GM12878 (cell line): ENCODE data around the gene ITGA2. TPM values are rescaled to one million over a fixed set of nuclear protein-coding genes. Genes with fewer than 3 reads are reported as not detected.

Experiments
- KAT2A ChIP-seq: conservative IDR thresholded peaks from 2 replicates; pipeline ENCODE4 v1.6.1; 2011; ENCODE audit warnings: low read depth, low read length; ENCODE audit not compliant: control insufficient read depth
- MYC ChIP-seq: IDR thresholded peaks from 2 replicates; pipeline ENCODE4 v1.6.1; 2011; ENCODE audit warnings: mild to moderate bottlenecking, low read length, moderate library complexity, inconsistent platforms; ENCODE audit not compliant: insufficient read depth, insufficient replicate concordance, insufficient read length, severe bottlenecking
- POLR2AphosphoS2 ChIP-seq: IDR thresholded peaks from 2 replicates; pipeline ENCODE4 v1.6.1; 2011; ENCODE audit warnings: low read depth, mild to moderate bottlenecking, low read length, improper control_type of control experiment, moderate library complexity
- RUNX3 ChIP-seq: IDR thresholded peaks from 2 replicates; pipeline ENCODE4 v1.6.1; 2012; ENCODE audit warnings: low read length, inconsistent platforms
- STAT1 ChIP-seq: fragments of 450-650 bp; conservative IDR thresholded peaks from 2 replicates; pipeline ENCODE4 v1.6.1; 2014; ENCODE audit warnings: antibody characterized with exemption, mild to moderate bottlenecking
- YY1 ChIP-seq: IDR thresholded peaks from 2 replicates; pipeline ENCODE4 v1.6.1; 2011; ENCODE audit warnings: low read depth, mild to moderate bottlenecking, low read length
- ZBTB4 ChIP-seq: fragments of 450-650 bp; formaldehyde crosslinking; IDR thresholded peaks from 2 replicates; pipeline ENCODE4 v1.4.0; 2022; ENCODE audit warnings: mild to moderate bottlenecking, moderate library complexity
- polyA plus RNA-seq, 11 experiments: library from polyadenylated mRNA; depleted of rRNA in 4 of 11; unstranded in 6 of 11; stranded (reverse) in 5 of 11; fragments of >200 nt; fragmentation: Nextera tagmentation in 4 of 11; fragmentation: Illumina TruSeq in 1 of 11; extraction: Ambion mirVana in 4 of 11; extraction: Trizol in 1 of 11; gene quantifications; 1 replicate in 1 of 11; 2 replicates in 10 of 11; pipeline versions ENCODE4 v1.2.1 to v1.2.3, GENCODE V29; 2011 to 2016; ENCODE audit warnings: inconsistent platforms in 2 of 11, missing spikeins in 2 of 11, low read depth in 1 of 11
- total RNA-seq, 4 experiments: library from RNA; depleted of rRNA in 3 of 4; stranded (reverse); fragments of >200 nt in 3 of 4; fragmentation: Illumina TruSeq in 1 of 4; extraction: Trizol in 1 of 4; gene quantifications; 2 replicates each; pipeline versions ENCODE4 v1.2.1 to v1.2.3, GENCODE V29; 2013 to 2021
- TF ChIP-seq, protein P1 (sequence below): IDR thresholded peaks from 2 replicates; pipeline ENCODE4 v1.6.1; 2012; ENCODE audit warnings: improper control_type of control experiment, low read depth, low read length; ENCODE audit not compliant: insufficient replicate concordance

The ITGA2 gene
- total and polyA plus RNA-seq, 10 of the 15 experiments (the other 5 are each of a cell fraction or from before 2014, with no cell fraction given): under 0.01 to 0.13 (median 0.03) TPM; not detected in 6

DNA sequence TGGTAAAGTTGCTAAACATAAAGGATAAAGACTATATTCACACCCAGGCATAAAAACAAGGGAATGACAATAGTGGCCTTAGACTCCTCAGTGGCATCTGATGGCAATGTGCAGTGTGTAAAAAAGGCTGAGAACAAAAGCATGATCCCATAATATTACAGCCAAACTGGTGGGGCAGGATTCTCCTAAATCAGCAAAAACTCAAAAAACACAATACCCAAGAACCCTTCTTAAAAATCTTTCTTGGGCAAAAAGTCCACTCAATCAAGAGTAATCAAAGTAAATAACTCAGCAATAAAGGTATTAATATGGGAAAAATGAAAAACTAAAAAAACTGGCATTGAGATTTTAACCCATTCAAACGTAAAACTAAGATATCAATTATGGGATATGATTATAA is 122.0 kb downstream of the ITGA2 start (continued):
- no peak for TF ChIP-seq ZBTB4 (CRISPR knock-in tag)
- no peak for TF ChIP-seq RUNX3
- no peak for TF ChIP-seq KAT2A
- no peak for TF ChIP-seq MYC
- no peak for TF ChIP-seq POLR2AphosphoS2
- TF ChIP-seq, protein P1, sequence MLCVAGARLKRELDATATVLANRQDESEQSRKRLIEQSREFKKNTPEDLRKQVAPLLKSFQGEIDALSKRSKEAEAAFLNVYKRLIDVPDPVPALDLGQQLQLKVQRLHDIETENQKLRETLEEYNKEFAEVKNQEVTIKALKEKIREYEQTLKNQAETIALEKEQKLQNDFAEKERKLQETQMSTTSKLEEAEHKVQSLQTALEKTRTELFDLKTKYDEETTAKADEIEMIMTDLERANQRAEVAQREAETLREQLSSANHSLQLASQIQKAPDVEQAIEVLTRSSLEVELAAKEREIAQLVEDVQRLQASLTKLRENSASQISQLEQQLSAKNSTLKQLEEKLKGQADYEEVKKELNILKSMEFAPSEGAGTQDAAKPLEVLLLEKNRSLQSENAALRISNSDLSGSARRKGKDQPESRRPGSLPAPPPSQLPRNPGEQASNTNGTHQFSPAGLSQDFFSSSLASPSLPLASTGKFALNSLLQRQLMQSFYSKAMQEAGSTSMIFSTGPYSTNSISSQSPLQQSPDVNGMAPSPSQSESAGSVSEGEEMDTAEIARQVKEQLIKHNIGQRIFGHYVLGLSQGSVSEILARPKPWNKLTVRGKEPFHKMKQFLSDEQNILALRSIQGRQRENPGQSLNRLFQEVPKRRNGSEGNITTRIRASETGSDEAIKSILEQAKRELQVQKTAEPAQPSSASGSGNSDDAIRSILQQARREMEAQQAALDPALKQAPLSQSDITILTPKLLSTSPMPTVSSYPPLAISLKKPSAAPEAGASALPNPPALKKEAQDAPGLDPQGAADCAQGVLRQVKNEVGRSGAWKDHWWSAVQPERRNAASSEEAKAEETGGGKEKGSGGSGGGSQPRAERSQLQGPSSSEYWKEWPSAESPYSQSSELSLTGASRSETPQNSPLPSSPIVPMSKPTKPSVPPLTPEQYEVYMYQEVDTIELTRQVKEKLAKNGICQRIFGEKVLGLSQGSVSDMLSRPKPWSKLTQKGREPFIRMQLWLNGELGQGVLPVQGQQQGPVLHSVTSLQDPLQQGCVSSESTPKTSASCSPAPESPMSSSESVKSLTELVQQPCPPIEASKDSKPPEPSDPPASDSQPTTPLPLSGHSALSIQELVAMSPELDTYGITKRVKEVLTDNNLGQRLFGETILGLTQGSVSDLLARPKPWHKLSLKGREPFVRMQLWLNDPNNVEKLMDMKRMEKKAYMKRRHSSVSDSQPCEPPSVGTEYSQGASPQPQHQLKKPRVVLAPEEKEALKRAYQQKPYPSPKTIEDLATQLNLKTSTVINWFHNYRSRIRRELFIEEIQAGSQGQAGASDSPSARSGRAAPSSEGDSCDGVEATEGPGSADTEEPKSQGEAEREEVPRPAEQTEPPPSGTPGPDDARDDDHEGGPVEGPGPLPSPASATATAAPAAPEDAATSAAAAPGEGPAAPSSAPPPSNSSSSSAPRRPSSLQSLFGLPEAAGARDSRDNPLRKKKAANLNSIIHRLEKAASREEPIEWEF: no peak
- TF ChIP-seq YY1: no peak
- no peak for TF ChIP-seq STAT1
